Measurements from ENCODE around the gene ADGRB2. TPM values are rescaled to one million over a fixed set of nuclear protein-coding genes. Genes with fewer than 3 reads are reported as not detected.

ADGRB2 gene
- total RNA-seq, 6 experiments from 2014 or later = 0.06 TPM; not detected in 4

- Histone ChIP-seq H3K4me3 (no peak overlapping the region), H3K4me1 (no peaks in the 10 kb centered on the region), H3K36me3 (no peaks in the 10 kb centered on the region), H3K27ac (no peak overlapping the region), H3K27me3 (no peaks in the 10 kb centered on the region), H3K9me3 (no peaks in the 10 kb centered on the region)
- intact Hi-C loops (cut with DNase I) = no loop called here
- ATAC-seq = no peak
- TF ChIP-seq CTCF (IDR thresholded peaks at IDR 0.05) = no peak
- TF ChIP-seq POLR2A (IDR thresholded peaks at IDR 0.05) = no peak
- no peak for DNase-seq
- WGBS (ENCODE audit: insufficient coverage, low coverage, low lambda C conversion rate, missing lambda C conversion rate) = 85% methylated on average over 4 of the region's 12 CpGs
Observed at GRCh38 chr1:31694069-31694963, 69.8 kb downstream of the ADGRB2 start.

- Histone ChIP-seq H3K4me1 (no peaks in the 10 kb centered on the region), H3K9me3 (no peaks in the 10 kb centered on the region), H3K27ac (no peak overlapping the region), H3K36me3 (no peaks in the 10 kb centered on the region), H3K4me3 (no peak overlapping the region), H3K27me3 (no peaks in the 10 kb centered on the region)
- WGBS (ENCODE audit: insufficient coverage, low coverage, low lambda C conversion rate, missing lambda C conversion rate) = 50% methylated on average over 5 of the region's 10 CpGs
- no peak for DNase-seq
- no peak for ATAC-seq
- intact Hi-C loops (cut with DNase I) = no loop called here
- TF ChIP-seq POLR2A (IDR thresholded peaks at IDR 0.05) (no peak), CTCF (IDR thresholded peaks at IDR 0.05) (no peak)
Observed at GRCh38 chr1:31693231-31693630, 70.9 kb downstream of the ADGRB2 start.

- Histone ChIP-seq H3K27ac (no peak overlapping the region), H3K36me3 (no peaks in the 10 kb centered on the region), H3K4me1 (no peaks in the 10 kb centered on the region), H3K4me3 (no peak overlapping the region), H3K9me3 (no peaks in the 10 kb centered on the region), H3K27me3 (no peaks in the 10 kb centered on the region)
- ATAC-seq (no peak), DNase-seq (no peak)
- no CpG with 5 or more reads among the region's 11 CpGs for WGBS (ENCODE audit: insufficient coverage, low coverage, low lambda C conversion rate, missing lambda C conversion rate)
- intact Hi-C loops (cut with DNase I) = no loop called here
- TF ChIP-seq CTCF (IDR thresholded peaks at IDR 0.05) = no peak
- TF ChIP-seq POLR2A (IDR thresholded peaks at IDR 0.05) = no peak
Observed at GRCh38 chr1:31691951-31692350, 72.2 kb downstream of the ADGRB2 start.

- no peak for DNase-seq
- intact Hi-C loops (cut with DNase I) = no loop called here
Observed at GRCh38 chr1:31691446-31691845, 72.7 kb downstream of the ADGRB2 start.

More at GRCh38 chr1:31691446-31691845, 72.7 kb downstream of the ADGRB2 start:
- Histone ChIP-seq H3K27me3 (no peaks in the 10 kb centered on the region), H3K9me3 (no peaks in the 10 kb centered on the region), H3K36me3 (no peaks in the 10 kb centered on the region), H3K4me3 (no peak overlapping the region), H3K27ac (no peak overlapping the region), H3K4me1 (no peaks in the 10 kb centered on the region)
- TF ChIP-seq POLR2A (IDR thresholded peaks at IDR 0.05) (no peak), CTCF (IDR thresholded peaks at IDR 0.05) (no peak)
- no CpG with 5 or more reads among the region's 4 CpGs for WGBS (ENCODE audit: insufficient coverage, low coverage, low lambda C conversion rate, missing lambda C conversion rate)
- ATAC-seq = no peak
